Measurements from ENCODE around the gene ACO1.

Gene ACO1

GRCh38 chr9:32419921-32420320 is 35.5 kb downstream of the ACO1 start:
- no peak for DNase-seq

DNA sequence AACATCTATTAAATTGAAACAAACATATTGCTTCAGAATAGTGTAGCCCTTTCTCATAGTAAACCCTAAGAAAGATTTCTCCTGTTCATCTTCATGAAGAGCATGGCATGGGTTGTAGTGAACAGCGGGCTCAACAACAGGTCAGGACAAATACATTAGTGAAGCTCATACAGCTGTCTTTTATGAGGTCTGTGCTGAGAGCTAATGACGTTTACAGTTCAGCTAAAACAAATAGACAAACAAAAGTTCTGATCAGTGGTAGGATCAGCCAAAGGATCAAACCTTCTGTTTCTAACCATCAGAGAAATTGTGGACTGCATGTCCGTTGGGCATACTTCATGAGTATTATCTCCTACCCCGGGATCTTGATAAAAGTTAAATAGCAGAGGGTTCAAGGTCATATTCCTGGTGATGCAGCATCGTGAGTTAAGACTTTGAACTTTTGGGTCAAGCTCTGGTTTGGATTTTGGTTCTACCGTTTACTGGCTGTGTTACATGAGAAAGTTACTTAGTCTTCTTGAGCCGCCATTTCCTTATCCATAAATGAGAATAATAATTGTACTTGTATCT is 37.9 kb downstream of the ACO1 start:
- DNase-seq, result no peak

DNA sequence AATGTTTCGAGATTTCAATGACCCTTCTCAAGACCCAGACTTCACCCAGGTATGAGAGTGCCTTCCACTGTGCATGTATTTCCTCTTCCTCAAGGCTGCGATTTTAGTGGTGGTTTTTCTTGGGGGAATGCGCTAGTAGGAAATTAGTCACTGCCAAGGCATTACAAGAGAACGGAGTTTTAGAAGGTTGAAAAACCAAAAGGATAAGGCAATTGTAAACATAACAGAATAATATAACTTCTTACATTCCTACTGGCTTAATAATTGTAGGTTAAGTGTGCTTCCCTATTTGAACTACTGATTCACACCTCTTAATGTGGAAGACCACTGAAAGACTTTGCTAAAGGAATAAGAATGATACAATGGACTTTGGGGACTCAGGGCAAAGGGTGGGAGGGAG is 38.9 kb downstream of the ACO1 start:
- DNase-seq, result no peak

DNA sequence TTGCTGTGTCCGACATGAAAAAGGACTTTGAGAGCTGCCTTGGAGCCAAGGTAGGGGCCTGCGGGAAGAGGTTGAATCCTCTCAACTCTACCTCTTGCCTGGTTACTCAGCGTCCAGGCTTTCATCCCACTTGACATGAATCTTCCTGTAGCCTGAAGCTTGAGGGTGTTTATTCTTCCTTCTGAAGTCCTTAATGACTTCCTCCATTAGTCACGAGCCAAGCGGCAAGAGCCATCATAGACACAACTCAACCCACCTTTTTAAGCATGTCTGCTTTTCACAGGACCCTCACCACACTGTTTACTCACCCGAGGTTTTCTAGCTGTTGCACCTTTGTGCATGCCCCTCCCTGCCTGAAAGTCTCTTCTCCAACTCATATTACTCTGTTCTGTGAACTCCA is 40.2 kb downstream of the ACO1 start:
- DNase-seq, result no peak

- no peak for DNase-seq
Measured at GRCh38 chr9:32426278-32426939, 42.0 kb downstream of the ACO1 start.

- DNase-seq, result no peak
Measured at GRCh38 chr9:32427111-32427873, 42.8 kb downstream of the ACO1 start.

GRCh38 chr9:32430720-32431119 is 46.3 kb downstream of the ACO1 start:
- no peak for DNase-seq

GRCh38 chr9:32431196-32431595 is 46.8 kb downstream of the ACO1 start:
- no peak for DNase-seq

DNA sequence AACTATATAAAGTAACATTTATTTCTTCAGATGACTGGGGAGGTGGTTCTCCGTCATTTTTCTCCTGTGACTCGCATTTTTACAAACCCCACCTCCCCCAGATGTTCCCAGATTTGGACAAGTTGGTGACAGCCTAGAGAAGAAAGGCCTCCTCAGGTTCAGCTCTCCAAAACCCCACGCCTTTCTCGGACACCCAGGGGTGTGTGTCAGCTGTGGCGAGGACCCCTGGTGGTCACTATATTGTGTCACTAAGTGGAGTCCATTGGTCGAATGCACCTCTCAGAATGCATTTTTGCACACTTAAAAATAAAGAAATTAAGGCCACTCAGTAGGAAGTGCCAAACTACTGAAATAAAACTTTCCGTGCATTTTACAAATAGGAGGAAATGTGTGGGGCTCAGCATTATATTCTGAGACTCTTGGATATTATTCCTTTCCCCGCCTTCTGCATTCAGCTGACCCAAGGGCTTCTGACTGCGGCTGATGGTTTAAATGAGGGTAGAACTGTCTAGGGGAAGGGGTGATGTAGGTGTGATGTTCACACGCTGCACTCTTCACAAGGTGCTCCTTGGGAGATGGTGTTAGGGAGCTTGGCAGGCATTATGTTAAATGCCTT is 47.6 kb downstream of the ACO1 start:
- DNase-seq, result peak; percentile 11

DNA sequence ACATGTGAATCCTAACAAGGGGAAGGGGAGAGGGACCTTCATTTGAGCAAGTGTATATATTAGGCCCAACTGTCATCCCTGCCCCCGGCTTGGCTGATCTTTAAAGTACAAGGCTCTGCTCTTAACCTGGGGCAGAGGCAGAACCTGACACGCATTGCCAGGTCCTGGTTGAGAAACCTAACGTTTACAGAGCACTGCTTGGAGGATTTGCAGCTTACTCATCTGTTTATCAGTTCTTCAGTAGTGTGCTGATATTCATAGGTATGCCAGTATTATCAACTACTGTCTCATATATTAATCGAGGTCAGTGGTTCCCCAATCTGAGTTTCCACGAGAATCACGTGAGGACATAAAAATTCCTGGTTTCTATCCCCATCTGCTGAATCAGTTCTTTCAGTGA is 50.4 kb downstream of the ACO1 start:
- no peak for DNase-seq

DNA sequence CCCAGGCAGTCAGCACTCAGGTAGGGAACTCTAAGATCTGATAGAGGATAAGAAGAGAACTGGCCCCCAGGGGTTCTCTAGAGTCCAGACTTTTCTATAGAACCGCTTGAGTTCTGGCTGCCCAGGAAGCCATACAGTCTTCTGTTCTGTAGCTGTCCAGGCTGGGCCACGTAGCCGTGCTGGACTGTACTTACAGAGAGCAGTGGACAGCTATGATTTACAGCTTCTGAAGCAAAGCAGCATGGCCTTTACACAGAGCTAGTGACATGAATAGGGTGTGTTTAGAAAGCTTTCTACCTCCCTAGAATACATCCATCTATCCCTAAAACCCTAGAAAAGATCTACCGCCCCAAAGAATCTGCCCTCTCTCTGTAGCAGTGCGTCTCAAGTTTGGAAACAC is 57.2 kb downstream of the ACO1 start:
- DNase-seq, result no peak

GRCh38 chr9:32442433-32442832 is 58.0 kb downstream of the ACO1 start:
- DNase-seq, result no peak

GRCh38 chr9:32449969-32450368 is 65.5 kb downstream of the ACO1 start:
- DNase-seq, result no peak

DNA sequence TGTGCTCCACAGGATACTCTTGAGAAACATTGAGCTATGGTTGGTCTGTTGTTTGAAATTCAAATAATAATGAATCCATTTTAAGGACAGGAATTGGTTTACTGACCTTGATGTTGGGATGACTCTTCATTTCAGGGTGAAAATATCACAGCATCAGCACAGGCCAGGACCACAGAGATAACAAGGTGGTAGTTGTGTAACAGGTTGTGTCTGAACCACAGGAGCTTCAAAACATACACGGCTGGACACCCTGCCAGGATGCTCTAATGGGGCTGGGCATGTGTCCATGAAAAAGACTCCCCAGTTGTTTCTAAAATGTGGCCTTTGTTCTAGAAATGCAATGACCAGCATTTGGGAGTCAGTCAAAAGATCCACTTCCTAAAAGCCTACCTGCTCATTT is 69.8 kb downstream of the ACO1 start:
- no peak for DNase-seq

DNA sequence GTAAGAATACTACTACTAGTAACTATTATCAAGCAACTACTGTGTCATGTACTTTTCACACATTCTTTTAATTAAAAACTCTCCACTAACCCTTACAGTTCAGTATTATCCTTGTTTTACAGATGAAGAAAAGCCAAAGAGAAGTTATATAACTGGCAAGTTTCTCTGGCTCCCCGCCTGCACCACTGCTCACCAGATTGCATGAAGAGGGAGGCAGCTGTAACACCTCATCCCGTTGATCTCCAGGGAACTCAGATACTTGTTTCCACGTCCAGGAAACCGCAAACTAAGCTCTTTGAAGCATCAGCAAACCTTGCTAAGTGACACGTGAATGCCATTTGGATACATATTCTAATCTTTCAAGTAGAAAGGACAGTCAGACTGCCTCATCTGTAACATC is 71.3 kb downstream of the ACO1 start:
- no peak for DNase-seq

DNA sequence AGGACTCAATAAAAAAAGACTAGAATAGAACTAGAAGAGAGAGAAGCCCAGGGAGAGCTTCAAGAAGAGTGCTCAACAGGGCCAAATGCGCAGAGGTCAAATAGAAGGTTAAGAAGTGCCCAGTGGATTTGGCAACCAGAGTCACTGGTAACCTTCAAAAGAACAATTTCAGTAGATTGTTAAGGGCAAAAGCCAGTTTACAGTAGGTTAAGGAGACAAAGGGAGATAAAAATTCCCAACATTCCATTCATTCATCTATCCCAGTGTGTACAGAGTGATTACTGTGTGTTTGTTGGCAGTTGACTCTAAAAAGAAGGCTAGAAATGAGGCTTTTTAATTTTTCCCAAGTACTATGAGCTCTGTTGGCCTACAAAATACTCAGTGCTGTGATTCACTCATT is 72.1 kb downstream of the ACO1 start:
- DNase-seq, result no peak

DNA sequence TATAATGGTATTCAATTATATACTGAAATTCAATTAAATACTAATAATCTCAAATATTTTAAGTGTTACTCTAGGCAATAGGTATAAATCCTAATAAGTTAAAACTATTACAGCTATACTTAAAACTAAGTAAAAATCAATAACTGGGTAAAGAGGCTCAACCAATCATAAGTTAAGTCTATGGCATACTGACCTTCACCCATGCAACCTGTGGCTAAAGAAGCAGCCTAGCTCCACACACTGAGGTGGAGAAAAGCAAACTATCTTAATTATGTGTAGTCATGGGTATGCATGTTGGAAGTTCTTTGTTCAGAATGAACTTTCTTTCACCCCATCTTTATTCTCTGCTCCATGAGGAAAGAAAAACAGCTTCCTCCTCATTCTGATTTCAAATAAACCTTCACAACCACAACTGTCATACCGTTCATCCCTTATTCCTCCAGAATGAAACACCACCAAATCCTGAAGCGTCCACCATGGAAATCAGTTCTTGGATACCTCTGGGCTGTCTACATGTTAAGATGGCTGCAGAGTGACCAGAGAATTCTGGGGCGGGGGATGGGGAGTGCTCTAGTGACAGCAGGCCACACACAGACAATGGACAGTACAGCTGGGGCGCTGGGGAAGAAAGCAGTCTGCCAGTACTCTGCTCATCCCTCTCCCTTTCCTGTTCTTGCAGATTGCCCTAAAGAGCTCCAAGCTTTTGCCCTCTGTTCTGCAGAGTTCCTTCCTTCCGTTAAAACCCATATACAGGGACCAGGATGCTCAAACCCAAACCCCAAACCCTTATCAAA is 79.3 kb downstream of the ACO1 start:
- no peak for DNase-seq

GRCh38 chr9:32468740-32469139 is 84.3 kb downstream of the ACO1 start:
- no peak for DNase-seq

GRCh38 chr9:32472344-32472743 is 87.9 kb downstream of the ACO1 start:
- no peak for DNase-seq

- no peak for DNase-seq
Measured at GRCh38 chr9:32483343-32483742, 98.9 kb downstream of the ACO1 start.

- DNase-seq, result no peak
Measured at GRCh38 chr9:32486839-32487562, 102.6 kb downstream of the ACO1 start.

DNA sequence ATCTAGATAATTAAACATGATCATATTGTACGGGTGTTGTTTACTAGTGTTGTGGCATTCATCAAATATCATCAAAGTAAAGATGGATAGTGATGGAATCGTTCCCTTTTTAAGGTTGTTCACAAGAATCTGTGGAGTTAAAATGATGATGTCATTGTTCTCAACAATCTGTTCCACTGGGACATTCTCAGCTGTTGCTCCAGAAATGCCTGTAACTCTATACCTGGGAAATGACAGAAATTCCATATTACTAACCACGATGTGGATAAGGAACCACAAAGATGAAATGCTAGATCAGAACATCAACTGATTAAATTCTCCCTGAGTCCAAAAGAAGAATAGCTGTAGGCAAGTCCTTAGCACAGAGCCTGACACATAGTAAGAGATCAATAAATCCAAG is 103.5 kb downstream of the ACO1 start:
- no peak for DNase-seq

All from right kidney (tissue), 1 donor.